Natural killer cell (primary cell): ENCODE data around the gene GJC1. TPM values are rescaled to one million over a fixed set of nuclear protein-coding genes. Genes with fewer than 3 reads are reported as not detected.

Experiments used
- ATAC-seq, 3 donors: fragments of 150-1000 bp in 2 of 3; fragments of 200-7000 bp in 1 of 3; cut with Tn5 transposase; 1 replicate in 1 of 3; 2 replicates in 2 of 3; pipeline ENCODE4 v1.10.0; 2021; ENCODE audit warnings: mild to moderate bottlenecking in 2 of 3, moderate library complexity in 2 of 3
- DNase-seq, 2 donors: peaks; one replicate each; pipeline versions ENCODE4 v3.0.0 to v3.0.0-alpha.2; 2013 to 2021; ENCODE audit warnings: mixed read lengths in 1 of 2
- H3K27ac ChIP-seq: one replicate; pipeline ENCODE4 v1.5.1; 2013; ENCODE audit warnings: mild to moderate bottlenecking, low read length
- H3K27me3 ChIP-seq: one replicate; pipeline ENCODE4 v1.6.1; 2013; ENCODE audit warnings: low read length; ENCODE audit not compliant: control insufficient read depth, insufficient read depth
- H3K36me3 ChIP-seq: one replicate; pipeline ENCODE4 v1.6.1; 2013; ENCODE audit warnings: low read length; ENCODE audit not compliant: control insufficient read depth, insufficient read depth
- H3K4me1 ChIP-seq: one replicate; pipeline ENCODE4 v1.6.1; 2013; ENCODE audit warnings: low read length; ENCODE audit not compliant: control insufficient read depth, insufficient read depth
- H3K4me3 ChIP-seq: one replicate; pipeline ENCODE4 v1.5.1; 2013; ENCODE audit warnings: low read length
- H3K9me3 ChIP-seq: one replicate; pipeline ENCODE4 v1.6.1; 2013; ENCODE audit warnings: low read length; ENCODE audit not compliant: control insufficient read depth, insufficient read depth
- H3K27ac Mint-ChIP-seq, 2 donors: one replicate each; pipeline ENCODE4 v1.8.0; 2022; ENCODE audit warnings: mild to moderate bottlenecking in 2 of 2, mixed read lengths in 2 of 2, moderate library complexity in 1 of 2
- H3K27me3 Mint-ChIP-seq, 2 donors: one replicate each; pipeline ENCODE4 v1.8.0; 2022; ENCODE audit warnings: low read depth in 2 of 2, mixed read lengths in 2 of 2
- H3K36me3 Mint-ChIP-seq: one replicate; pipeline ENCODE4 v1.8.0; 2022; ENCODE audit warnings: mixed read lengths
- H3K4me1 Mint-ChIP-seq, 2 donors: one replicate each; pipeline ENCODE4 v1.8.0; 2022; ENCODE audit warnings: mixed read lengths in 2 of 2
- H3K4me3 Mint-ChIP-seq: one replicate; pipeline ENCODE4 v1.8.0; 2022; ENCODE audit warnings: mild to moderate bottlenecking, moderate library complexity, mixed read lengths
- H3K9me3 Mint-ChIP-seq, 2 donors: one replicate each; pipeline ENCODE4 v1.8.0; 2022; ENCODE audit warnings: mixed read lengths in 2 of 2
- CTCF ChIP-seq: fragments of 200-600 bp; IDR thresholded peaks from one replicate; pipeline ENCODE4 v1.8.0; 2022; ENCODE audit warnings: antibody characterized with exemption
- WGBS: methylation state at CpG from one replicate; pipeline ENCODE4 v1.1.7; 2013; ENCODE audit warnings: missing lambda C conversion rate; ENCODE audit not compliant: insufficient coverage; 5-methylcytosine and 5-hydroxymethylcytosine counted together
- intact Hi-C: fragments of 100-400 bp; cut with micrococcal nuclease; formaldehyde crosslinking; loops from one replicate; pipeline ENCODE4 v1.14.2; 2022
- total RNA-seq, 4 donors: library from RNA; stranded (reverse); fragments of 120-200 nt in 1 of 4; gene quantifications; one replicate each; pipeline versions ENCODE4 v1.2.3 to v1.2.4, GENCODE V29; 2013 to 2022

GJC1 gene
- total RNA-seq, 3 donors from 2014 or later (not counting 1 experiment from before 2014, with no cell fraction given) = 0.16 TPM; not detected in 2

DNA sequence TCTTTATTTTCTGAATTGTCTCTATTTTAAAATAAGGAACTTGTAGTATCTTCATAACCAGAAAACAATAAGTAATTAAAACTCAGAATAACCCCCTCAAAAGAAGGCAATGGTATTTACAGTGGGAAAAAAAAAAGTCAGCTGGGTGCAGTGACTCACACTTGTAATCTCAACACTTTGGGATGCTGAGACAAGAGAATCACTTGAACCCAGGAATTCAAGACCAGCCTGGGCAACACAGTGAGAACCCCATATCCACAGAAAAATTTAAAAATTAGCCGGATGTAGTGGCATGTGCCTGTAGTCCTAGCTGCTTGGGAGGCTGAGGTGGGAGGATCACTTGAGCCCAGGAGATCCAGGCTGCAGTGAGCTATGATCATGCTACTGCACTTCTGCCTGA is 37.8 kb downstream of the GJC1 start:
- no peaks in the 10 kb centered on the region for H3K36me3 Mint-ChIP-seq
- Histone ChIP-seq H3K27me3 (no peaks in the 10 kb centered on the region), H3K4me3 (no peak overlapping the region), H3K9me3 (no peaks in the 10 kb centered on the region), H3K36me3 (no peaks in the 10 kb centered on the region), H3K4me1 (no peaks in the 10 kb centered on the region), H3K27ac (no peak overlapping the region)
- intact Hi-C loops = no loop called here
- H3K9me3 Mint-ChIP-seq = no peaks in the 10 kb centered on the region
- no peak overlapping the region for H3K27ac Mint-ChIP-seq
- H3K27me3 Mint-ChIP-seq = peaks cover 0 to 3% of the 10 kb centered on the region in 2 donors
- H3K4me3 Mint-ChIP-seq = no peak overlapping the region
- 100% methylated on average over 1 of the region's 1 CpG for WGBS
- no peak for DNase-seq
- no peak for ATAC-seq
- no peak for TF ChIP-seq CTCF
- no peaks in the 10 kb centered on the region for H3K4me1 Mint-ChIP-seq

GRCh38 chr17:44788139-44788538 is 41.9 kb downstream of the GJC1 start:
- Mint-ChIP-seq H3K9me3 (no peaks in the 10 kb centered on the region), H3K4me3 (no peak overlapping the region), H3K36me3 (no peaks in the 10 kb centered on the region), H3K4me1 (no peaks in the 10 kb centered on the region), H3K27me3 (no peaks in the 10 kb centered on the region), H3K27ac (no peak overlapping the region)
- intact Hi-C loops = no loop called here
- Histone ChIP-seq H3K27me3 (no peaks in the 10 kb centered on the region), H3K4me1 (no peaks in the 10 kb centered on the region), H3K9me3 (no peaks in the 10 kb centered on the region), H3K36me3 (no peaks in the 10 kb centered on the region), H3K27ac (no peak overlapping the region), H3K4me3 (no peak overlapping the region)
- ATAC-seq = no peak
- 90% methylated on average over 5 of the region's 7 CpGs for WGBS
- no peak for TF ChIP-seq CTCF
- no peak for DNase-seq

GRCh38 chr17:44787271-44787940 is 42.7 kb downstream of the GJC1 start:
- WGBS = 85% methylated on average over 15 of the region's 15 CpGs
- Mint-ChIP-seq H3K36me3 (no peaks in the 10 kb centered on the region), H3K4me3 (no peak overlapping the region), H3K9me3 (no peaks in the 10 kb centered on the region), H3K27me3 (no peaks in the 10 kb centered on the region), H3K27ac (no peak overlapping the region), H3K4me1 (no peaks in the 10 kb centered on the region)
- Histone ChIP-seq H3K4me1 (no peaks in the 10 kb centered on the region), H3K36me3 (no peaks in the 10 kb centered on the region), H3K4me3 (no peak overlapping the region), H3K9me3 (no peaks in the 10 kb centered on the region), H3K27me3 (no peaks in the 10 kb centered on the region), H3K27ac (no peak overlapping the region)
- intact Hi-C loops = no loop called here
- DNase-seq (no peak), ATAC-seq (no peak)
- TF ChIP-seq CTCF = no peak

- Mint-ChIP-seq H3K36me3 (no peaks in the 10 kb centered on the region), H3K27me3 (peaks cover 0 to 2% of the 10 kb centered on the region in 2 donors), H3K27ac (no peak overlapping the region), H3K9me3 (no peaks in the 10 kb centered on the region), H3K4me1 (no peaks in the 10 kb centered on the region), H3K4me3 (no peak overlapping the region)
- Histone ChIP-seq H3K36me3 (no peaks in the 10 kb centered on the region), H3K27ac (no peak overlapping the region), H3K4me3 (no peak overlapping the region), H3K9me3 (no peaks in the 10 kb centered on the region), H3K4me1 (no peaks in the 10 kb centered on the region), H3K27me3 (no peaks in the 10 kb centered on the region)
- no peak for TF ChIP-seq CTCF
- no peak for ATAC-seq
- no peak for DNase-seq
- intact Hi-C loops = no loop called here
- 79% methylated on average over 16 of the region's 16 CpGs for WGBS
Observed at GRCh38 chr17:44786551-44787081, 43.5 kb downstream of the GJC1 start.
